GM12878 (cell line): ENCODE measurements around the gene SCRN1. TPM values are rescaled to one million over a fixed set of nuclear protein-coding genes. Genes with fewer than 3 reads are reported as not detected.
A peak's percentile ranks its signal among the peaks of the same experiment; 100 is the strongest.

ENCODE experiments used
- ATAC-seq: fragments of 200-7000 bp; cut with Tn5 transposase; 3 replicates; pipeline ENCODE4 v1.9.1; 2020; ENCODE audit warnings: mild to moderate bottlenecking, moderate library complexity
- BruUV-seq: library from RNA; stranded (reverse); fragments of 400-500 nt; replicated peaks from 2 replicates; lab custom pipeline; 2021; lab: Mats Ljungman, UMichigan
- CTCF ChIA-PET: fragments of 300-600 bp; sonication (Branson Sonifier 250); formaldehyde crosslinking; extraction: SDS; loops from one replicate; lab custom pipeline; 2021; ENCODE audit warnings: inconsistent platforms; lab: Yijun Ruan, JAX
- POLR2A ChIA-PET: fragments of 350-600 bp; formaldehyde crosslinking; extraction: SDS; loops from one replicate; lab custom pipeline; 2021; ENCODE audit warnings: inconsistent platforms; lab: Charles Lee
- RAD21 ChIA-PET: fragments of 300-600 bp; sonication (Branson Sonifier 250); formaldehyde crosslinking; loops from one replicate; lab custom pipeline; 2023; ENCODE audit warnings: antibody characterized with exemption; ENCODE audit not compliant: unreplicated experiment; lab: Charles Lee
- SMC1A ChIA-PET: fragments of 300-600 bp; sonication (Branson Sonifier 250); formaldehyde crosslinking; loops from one replicate; lab custom pipeline; 2023; ENCODE audit not compliant: unreplicated experiment, uncharacterized antibody; lab: Charles Lee
- DNase-seq: peaks from one replicate; pipeline ENCODE4 v3.0.0-alpha.2; 2011; ENCODE audit warnings: low read depth, low spot score
- FAIRE-seq: peaks from 3 replicates; lab custom pipeline; 2011; peaks lifted over from hg19 to GRCh38; lab: Jason Lieb, UNC
- H2AFZ ChIP-seq: 2 replicates; pipeline ENCODE4 v1.6.0; 2011; ENCODE audit warnings: low read depth, low read length, control low read depth; ENCODE audit not compliant: control insufficient read depth
- H3K27ac ChIP-seq: 2 replicates; pipeline ENCODE4 v1.5.1; 2011; ENCODE audit warnings: control low read depth; ENCODE audit not compliant: control insufficient read depth, insufficient read depth
- H3K27me3 ChIP-seq, 2 experiments: replicated peaks in 1 of 2; 2 replicates each; pipeline versions ENCODE4 v1.6.0 to v1.6.1; 2011; ENCODE audit warnings: low read length in 1 of 2; ENCODE audit not compliant: control insufficient read depth in 2 of 2, insufficient read depth in 2 of 2
- H3K36me3 ChIP-seq, 2 experiments: 2 replicates each; pipeline ENCODE4 v1.5.1; 2011; ENCODE audit warnings: low read length in 1 of 2; ENCODE audit not compliant: control insufficient read depth in 2 of 2, insufficient read depth in 2 of 2
- H3K4me1 ChIP-seq: 2 replicates; pipeline ENCODE4 v1.6.1; 2011; ENCODE audit warnings: mild to moderate bottlenecking, low read length, moderate library complexity, mixed read lengths; ENCODE audit not compliant: control insufficient read depth, insufficient read depth
- H3K4me2 ChIP-seq: 2 replicates; pipeline ENCODE4 v1.6.0; 2011; ENCODE audit warnings: control low read depth; ENCODE audit not compliant: control insufficient read depth, insufficient read depth
- H3K4me3 ChIP-seq: fragments of 200-600 bp; sonication (generic); 2 replicates; pipeline ENCODE4 v1.5.1; 2016
- H3K79me2 ChIP-seq: 2 replicates; pipeline ENCODE4 v1.6.0; 2011; ENCODE audit warnings: low read length; ENCODE audit not compliant: control insufficient read depth, insufficient read depth
- H3K9ac ChIP-seq: 2 replicates; pipeline ENCODE4 v1.8.0; 2011; ENCODE audit warnings: low read length, control low read depth, mixed read lengths; ENCODE audit not compliant: control insufficient read depth, insufficient read depth
- H3K9me3 ChIP-seq: replicated peaks from 3 replicates; pipeline ENCODE4 v1.5.1; 2011; ENCODE audit warnings: mild to moderate bottlenecking, low read length; ENCODE audit not compliant: control insufficient read depth, insufficient read depth
- H4K20me1 ChIP-seq: 2 replicates; pipeline ENCODE4 v1.6.0; 2011; ENCODE audit not compliant: control insufficient read depth, insufficient read depth
- BACH1 ChIP-seq: fragments of 450-650 bp; IDR thresholded peaks from 2 replicates; pipeline ENCODE4 v1.6.1; 2017; ENCODE audit warnings: mild to moderate bottlenecking, borderline replicate concordance
- EED ChIP-seq: sonication (generic); IDR thresholded peaks from 2 replicates; pipeline ENCODE4 v1.6.1; 2016; ENCODE audit warnings: antibody characterized with exemption, low read depth
- ELK1 ChIP-seq: IDR thresholded peaks from 2 replicates; pipeline ENCODE4 v1.6.1; 2012; ENCODE audit warnings: low read depth, low read length, improper control_type of control experiment
- EZH2 ChIP-seq: IDR thresholded peaks from 2 replicates; pipeline ENCODE4 v1.6.1; 2012; ENCODE audit warnings: low read depth, mild to moderate bottlenecking, control low read depth, inconsistent platforms, low read length, borderline replicate concordance; ENCODE audit not compliant: control insufficient read depth
- HCFC1 ChIP-seq: fragments of 150-350 bp; IDR thresholded peaks from 2 replicates; pipeline ENCODE4 v1.6.1; 2014; ENCODE audit warnings: low read length
- IKZF1 ChIP-seq: fragments of 450-650 bp; conservative IDR thresholded peaks from 2 replicates; pipeline ENCODE4 v1.6.1; 2017; ENCODE audit warnings: antibody characterized with exemption, mild to moderate bottlenecking
- JUNB ChIP-seq: IDR thresholded peaks from 2 replicates; pipeline ENCODE4 v1.6.1; 2016; ENCODE audit warnings: antibody characterized with exemption, mild to moderate bottlenecking
- JUND ChIP-seq: IDR thresholded peaks from 2 replicates; pipeline ENCODE4 v1.6.1; 2012; ENCODE audit warnings: low read depth, mild to moderate bottlenecking, low read length, improper control_type of control experiment, moderate library complexity
- MLLT1 ChIP-seq: fragments of 450-650 bp; IDR thresholded peaks from 2 replicates; pipeline ENCODE4 v1.6.1; 2016; ENCODE audit warnings: mild to moderate bottlenecking
- MTA2 ChIP-seq: fragments of 450-650 bp; IDR thresholded peaks from 2 replicates; pipeline ENCODE4 v1.6.1; 2016; ENCODE audit warnings: low read depth, mild to moderate bottlenecking, moderate library complexity
- PRDM15 ChIP-seq: fragments of 450-650 bp; formaldehyde crosslinking; IDR thresholded peaks from 2 replicates; pipeline ENCODE4 v1.4.0; 2020; ENCODE audit warnings: mild to moderate bottlenecking, moderate library complexity
- RCOR1 ChIP-seq: conservative IDR thresholded peaks from 2 replicates; pipeline ENCODE4 v1.6.1; 2012; ENCODE audit warnings: low read depth, low read length, improper control_type of control experiment
- RELA ChIP-seq: fragments of 450-650 bp; IDR thresholded peaks from 2 replicates; pipeline ENCODE4 v1.8.0; 2014; ENCODE audit warnings: borderline replicate concordance; ENCODE audit not compliant: partially characterized antibody
- SMAD5 ChIP-seq: IDR thresholded peaks from 2 replicates; pipeline ENCODE4 v1.6.1; 2016; ENCODE audit warnings: antibody characterized with exemption, low read depth
- SMARCA5 ChIP-seq: fragments of 450-650 bp; IDR thresholded peaks from 2 replicates; pipeline ENCODE4 v1.6.1; 2017; ENCODE audit warnings: mild to moderate bottlenecking
- SPI1 ChIP-seq: IDR thresholded peaks from 2 replicates; pipeline ENCODE4 v1.6.1; 2011; ENCODE audit warnings: low read depth, mild to moderate bottlenecking, low read length, moderate library complexity, borderline replicate concordance; ENCODE audit not compliant: insufficient read depth
- SRF ChIP-seq, 2 experiments: IDR thresholded peaks; 2 replicates each; pipeline ENCODE4 v1.6.1; 2011; ENCODE audit warnings: low read depth in 2 of 2, low read length in 2 of 2, mild to moderate bottlenecking in 1 of 2, moderate library complexity in 1 of 2
- WGBS: methylation state at CpG from one replicate; pipeline ENCODE4 v1.1.6; 2016; ENCODE audit warnings: low lambda C conversion rate; ENCODE audit not compliant: insufficient replicate concordance, insufficient coverage; ENCODE audit errors: missing lambda C conversion rate; 5-methylcytosine and 5-hydroxymethylcytosine counted together
- in situ Hi-C: fragments of 300-500 bp; cut with MboI; formaldehyde crosslinking; loops from 9 replicates; pipeline ENCODE4 v1.14.3; 2018; ENCODE audit warnings: mixed read lengths
- intact Hi-C: fragments of 100-400 bp; cut with micrococcal nuclease; formaldehyde crosslinking; loops from one replicate; pipeline ENCODE4 v1.14.2; 2022; ENCODE audit not compliant: unreplicated experiment
- polyA plus RNA-seq, 11 experiments: library from polyadenylated mRNA; depleted of rRNA in 4 of 11; unstranded in 6 of 11; stranded (reverse) in 5 of 11; fragments of >200 nt; fragmentation: Nextera tagmentation in 4 of 11; fragmentation: Illumina TruSeq in 1 of 11; extraction: Ambion mirVana in 4 of 11; extraction: Trizol in 1 of 11; gene quantifications; 1 replicate in 1 of 11; 2 replicates in 10 of 11; pipeline versions ENCODE4 v1.2.1 to v1.2.3, GENCODE V29; 2011 to 2016; ENCODE audit warnings: inconsistent platforms in 2 of 11, missing spikeins in 2 of 11, low read depth in 1 of 11
- total RNA-seq, 4 experiments: library from RNA; depleted of rRNA in 3 of 4; stranded (reverse); fragments of >200 nt in 3 of 4; fragmentation: Illumina TruSeq in 1 of 4; extraction: Trizol in 1 of 4; gene quantifications; 2 replicates each; pipeline versions ENCODE4 v1.2.1 to v1.2.3, GENCODE V29; 2013 to 2021

Gene SCRN1
- total and polyA plus RNA-seq, 10 of the 15 experiments (the other 5 are each of a cell fraction or from before 2014, with no cell fraction given): 11.1 to 67.6 (median 41.7) TPM

- Histone ChIP-seq H3K27ac (peak overlapping the region; percentile 77), H3K9me3 (no peaks in the 10 kb centered on the region), H2AFZ (peak overlapping the region; percentile 87), H3K4me2 (peak overlapping the region; percentile 99), H4K20me1 (no peaks in the 10 kb centered on the region), H3K9ac (peak overlapping the region; percentile 86), H3K4me3 (peak overlapping the region; percentile 76), H3K36me3 (no peaks in the 10 kb centered on the region), H3K27me3 (no peaks in the 10 kb centered on the region), H3K4me1 (no peaks in the 10 kb centered on the region; the same call in 1 of the 2 replicates), H3K79me2 (peaks cover 33% of the 10 kb centered on the region)
- intact Hi-C loops: loop anchor here (2.0 kb wide), 1 partner anchor 38 kb away; the partner anchor contains the start of gene SCRN1
- in situ Hi-C loops: no loop called here
- ATAC-seq: peak; percentile 55
- no TSS peak for BruUV-seq
- POLR2A ChIA-PET: interaction anchor here (0.7 to 2.0 kb wide), 3 partner anchors 18 to 50 kb away, joined by 3 to 15 read pairs (median 4); partner anchors contain the start of gene SCRN1
- SMC1A ChIA-PET: interaction anchor here (0.9 to 1.9 kb wide), 7 partner anchors 35 to 135 kb away, joined by 3 to 11 read pairs (median 4); no protein-coding TSS in a partner anchor
- RAD21 ChIA-PET: interaction anchor here (1.0 to 2.0 kb wide), 6 partner anchors 35 to 49 kb away, joined by 3 to 9 read pairs (median 4); partner anchors contain the start of gene SCRN1
- FAIRE-seq: no peak
- CTCF ChIA-PET: interaction anchor here (0.6 to 1.8 kb wide), 6 partner anchors 35 to 253 kb away, joined by 3 to 7 read pairs (median 3); no protein-coding TSS in a partner anchor
- WGBS: 0% methylated on average over 10 of the region's 10 CpGs
- DNase-seq: peak; percentile 51
- TF ChIP-seq SMAD5 (0 out of 2 replicates have a peak, but pooled peaks have one; percentile 32), RCOR1 (no peak), EED (peak; percentile 9), ELK1 (peak; percentile 1; the same call in 1 of the 2 replicates), SPI1 (peak; percentile 73; the same call in 1 of the 2 replicates), EZH2 (no peak), JUND (peak; percentile 33; the same call in 1 of the 2 replicates), JUNB (peak; percentile 39), BACH1 (0 out of 2 replicates have a peak, but pooled peaks have one; percentile 9), IKZF1 (peak; percentile 13; the same call in 1 of the 2 replicates), SMARCA5 (0 out of 2 replicates have a peak, but pooled peaks have one; percentile 1), HCFC1 (no peak), MLLT1 (no peak), PRDM15 (CRISPR knock-in tag) (no peak), SRF (IDR thresholded peaks at IDR 0.05; ENCODE audit: low read depth in 2 of 2, low read length in 2 of 2) (no peak), RELA (no peak), MTA2 (0 out of 2 replicates have a peak, but pooled peaks have one; percentile 20)
Measured at GRCh38 chr7:30027065-30027456, 37.5 kb upstream of the SCRN1 start.
